ENCODE data around the gene NLGN1.

DNA sequence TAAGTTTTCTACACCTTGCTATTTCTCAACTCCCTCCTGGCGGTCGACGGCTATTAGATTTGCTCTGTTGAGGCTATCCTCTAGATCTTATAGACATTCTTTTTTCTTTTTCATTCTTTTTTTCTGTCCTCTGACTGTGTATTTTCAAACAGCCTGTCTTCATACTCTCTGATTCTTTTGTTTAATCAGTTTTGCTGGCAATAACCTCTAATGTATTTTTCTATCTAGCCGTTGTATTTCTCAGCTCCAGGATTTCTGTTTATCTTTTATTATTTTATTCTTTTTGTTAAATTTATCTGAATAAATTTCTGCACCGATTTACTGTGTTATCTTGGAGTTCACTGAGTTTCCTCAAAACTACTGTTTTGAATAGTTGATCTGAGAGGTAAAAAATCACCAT is 31.5 kb downstream of the NLGN1 start:
- TF ChIP-seq GATA2 (IDR thresholded peaks at IDR 0.05; ENCODE audit: low read depth, low read length), result no peak
- TF ChIP-seq GATA3 (IDR thresholded peaks at IDR 0.05; ENCODE audit: low read depth, low read length), result no peak

Data from SH-SY5Y (cell line).